Thoracic aorta (tissue), 2 donors: ENCODE measurements around the gene OR11H7. TPM values are rescaled to one million over a fixed set of nuclear protein-coding genes. Genes with fewer than 3 reads are reported as not detected.
A peak's percentile ranks its signal among the peaks of the same experiment; 100 is the strongest.

Experiments used
- ATAC-seq: fragments of 150-250 bp; one replicate; pipeline ENCODE4 v1.8.0; 2017; ENCODE audit warnings: low read depth; ENCODE audit not compliant: insufficient number of reproducible peaks, low FRiP score
- DNase-seq: peaks from one replicate; pipeline ENCODE4 v3.0.0-alpha.2; 2020; ENCODE audit warnings: low spot score
- H3K27ac ChIP-seq, 2 donors: fragments of 200-600 bp; sonication (generic); 1 replicate in 1 of 2; 2 replicates in 1 of 2; pipeline ENCODE4 v1.5.1; 2016; ENCODE audit warnings: mild to moderate bottlenecking in 2 of 2, moderate library complexity in 2 of 2
- H3K27me3 ChIP-seq: fragments of 200-600 bp; sonication (generic); replicated peaks from 2 replicates; pipeline ENCODE4 v1.6.0; 2016; ENCODE audit warnings: mild to moderate bottlenecking; ENCODE audit not compliant: insufficient read depth
- H3K36me3 ChIP-seq: fragments of 200-600 bp; sonication (generic); one replicate; pipeline ENCODE4 v1.5.1; 2016
- H3K4me1 ChIP-seq, 2 donors: fragments of 200-600 bp; sonication (generic); 1 replicate in 1 of 2; 2 replicates in 1 of 2; pipeline versions ENCODE4 v1.5.1 to v1.6.0; 2016; ENCODE audit warnings: low read depth in 2 of 2, mild to moderate bottlenecking in 1 of 2; ENCODE audit not compliant: control insufficient read depth in 1 of 2
- H3K4me3 ChIP-seq: fragments of 200-600 bp; sonication (generic); 2 replicates; pipeline ENCODE4 v1.5.1; 2016; ENCODE audit warnings: mild to moderate bottlenecking
- H3K9me3 ChIP-seq: fragments of 200-600 bp; sonication (generic); 2 replicates; pipeline ENCODE4 v1.5.1; 2016
- total RNA-seq, 2 donors: library from RNA; depleted of rRNA; stranded (reverse); fragments of >200 nt; gene quantifications; one replicate each; pipeline versions ENCODE4 v1.1.0 to v1.2.3, GENCODE V29; 2016
- TF ChIP-seq, protein P1 (sequence below): fragments of 200-600 bp; sonication (generic); IDR thresholded peaks from one replicate; pipeline ENCODE4 v1.5.1; 2019; ENCODE audit warnings: antibody characterized with exemption

Gene OR11H7
- total RNA-seq, result not detected

DNA sequence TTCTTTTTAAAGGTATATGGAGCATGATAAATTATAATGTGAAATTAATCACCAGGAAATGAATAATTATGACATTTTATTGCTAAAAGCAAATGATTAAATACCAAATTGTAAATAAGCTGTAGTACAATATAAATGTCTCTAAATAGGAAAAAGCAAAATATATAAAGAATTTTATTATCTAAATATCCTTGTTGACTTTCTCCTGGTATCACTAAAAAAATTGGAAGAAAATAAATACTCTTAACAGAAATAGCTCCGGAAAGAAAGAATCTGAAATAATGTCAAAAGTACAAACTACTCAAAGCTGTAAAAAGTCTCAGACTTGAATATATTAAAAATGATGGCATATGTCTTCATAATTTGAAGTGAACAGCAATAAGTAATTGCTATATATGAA is at the start of gene OR11H7:
Gene OR11H7, plus strand, starts transcription at position 301 of the 400 bp plus-strand sequence.
- TF ChIP-seq, protein P1, sequence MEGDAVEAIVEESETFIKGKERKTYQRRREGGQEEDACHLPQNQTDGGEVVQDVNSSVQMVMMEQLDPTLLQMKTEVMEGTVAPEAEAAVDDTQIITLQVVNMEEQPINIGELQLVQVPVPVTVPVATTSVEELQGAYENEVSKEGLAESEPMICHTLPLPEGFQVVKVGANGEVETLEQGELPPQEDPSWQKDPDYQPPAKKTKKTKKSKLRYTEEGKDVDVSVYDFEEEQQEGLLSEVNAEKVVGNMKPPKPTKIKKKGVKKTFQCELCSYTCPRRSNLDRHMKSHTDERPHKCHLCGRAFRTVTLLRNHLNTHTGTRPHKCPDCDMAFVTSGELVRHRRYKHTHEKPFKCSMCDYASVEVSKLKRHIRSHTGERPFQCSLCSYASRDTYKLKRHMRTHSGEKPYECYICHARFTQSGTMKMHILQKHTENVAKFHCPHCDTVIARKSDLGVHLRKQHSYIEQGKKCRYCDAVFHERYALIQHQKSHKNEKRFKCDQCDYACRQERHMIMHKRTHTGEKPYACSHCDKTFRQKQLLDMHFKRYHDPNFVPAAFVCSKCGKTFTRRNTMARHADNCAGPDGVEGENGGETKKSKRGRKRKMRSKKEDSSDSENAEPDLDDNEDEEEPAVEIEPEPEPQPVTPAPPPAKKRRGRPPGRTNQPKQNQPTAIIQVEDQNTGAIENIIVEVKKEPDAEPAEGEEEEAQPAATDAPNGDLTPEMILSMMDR, result no peak
- ATAC-seq (no peak), DNase-seq (no peak)
- Histone ChIP-seq H3K27me3 (no peaks in the 10 kb centered on the region), H3K36me3 (no peaks in the 10 kb centered on the region), H3K4me1 (no peaks in the 10 kb centered on the region), H3K4me3 (no peak within 1 kb of the TSS), H3K27ac (no peak within 1 kb of the TSS), H3K9me3 (peaks cover 11% of the 10 kb centered on the region)

- DNase-seq (no peak), ATAC-seq (no peak)
- TF ChIP-seq, protein P1, result no peak
- H3K4me1 ChIP-seq, result no peaks in the 10 kb centered on the region
- H3K9me3 ChIP-seq, result no peaks in the 10 kb centered on the region
- H3K27me3 ChIP-seq, result no peaks in the 10 kb centered on the region
- H3K4me3 ChIP-seq, result no peak overlapping the region
- no peaks in the 10 kb centered on the region for H3K36me3 ChIP-seq
- peak overlapping the region in 1 of 2 donors; percentile 17 for H3K27ac ChIP-seq
Measured at GRCh38 chr14:20179218-20179617, 49.6 kb upstream of the OR11H7 start.

DNA sequence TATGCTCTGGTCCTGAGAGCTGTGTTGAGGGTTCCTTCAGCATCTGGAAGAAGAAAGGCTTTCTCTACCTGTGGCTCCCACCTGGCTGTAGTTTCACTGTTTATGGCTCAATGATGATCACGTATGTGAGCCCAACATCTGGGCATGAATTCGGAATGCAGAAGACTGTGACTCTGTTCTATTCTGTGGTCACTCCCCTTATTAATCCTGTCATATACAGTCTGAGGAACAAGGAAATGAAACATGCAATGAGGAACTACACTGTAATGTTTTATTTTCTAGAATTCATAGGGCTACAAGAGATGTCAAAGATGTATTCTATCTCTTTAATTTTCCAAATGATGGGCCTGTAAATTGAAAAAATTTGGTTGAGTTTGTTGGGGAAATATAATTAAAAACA is 48.9 kb upstream of the OR11H7 start:
- Histone ChIP-seq H3K36me3 (no peaks in the 10 kb centered on the region), H3K27me3 (no peaks in the 10 kb centered on the region), H3K4me1 (no peaks in the 10 kb centered on the region), H3K27ac (peak overlapping the region in 1 of 2 donors; percentile 17), H3K9me3 (no peaks in the 10 kb centered on the region), H3K4me3 (no peak overlapping the region)
- DNase-seq (no peak), ATAC-seq (no peak)
- TF ChIP-seq, protein P1, result no peak

DNA sequence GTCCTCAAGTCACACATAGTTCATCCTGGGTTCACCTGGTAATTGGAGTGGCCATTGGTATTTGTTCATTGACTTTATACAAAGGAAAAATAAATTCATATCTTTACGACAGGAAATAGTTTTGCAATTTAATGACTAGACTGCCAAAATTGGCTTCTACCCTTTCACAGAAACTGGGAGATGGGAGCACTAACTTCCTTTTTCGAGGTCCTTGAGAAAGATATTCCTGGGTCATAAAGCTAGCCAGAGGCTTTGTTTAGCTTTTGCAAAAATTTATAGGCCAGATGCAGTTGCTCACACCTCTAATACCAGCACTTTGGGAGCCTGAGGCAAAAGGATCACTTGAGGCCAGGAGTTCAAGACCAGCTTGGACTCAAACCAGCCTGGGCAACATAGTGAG is 48.3 kb upstream of the OR11H7 start:
- ATAC-seq (no peak), DNase-seq (no peak)
- no peaks in the 10 kb centered on the region for H3K4me1 ChIP-seq
- no peak overlapping the region for H3K4me3 ChIP-seq
- H3K36me3 ChIP-seq, result no peaks in the 10 kb centered on the region
- TF ChIP-seq, protein P1, result no peak
- H3K27me3 ChIP-seq, result no peaks in the 10 kb centered on the region
- no peaks in the 10 kb centered on the region for H3K9me3 ChIP-seq
- H3K27ac ChIP-seq, result no peak overlapping the region

DNA sequence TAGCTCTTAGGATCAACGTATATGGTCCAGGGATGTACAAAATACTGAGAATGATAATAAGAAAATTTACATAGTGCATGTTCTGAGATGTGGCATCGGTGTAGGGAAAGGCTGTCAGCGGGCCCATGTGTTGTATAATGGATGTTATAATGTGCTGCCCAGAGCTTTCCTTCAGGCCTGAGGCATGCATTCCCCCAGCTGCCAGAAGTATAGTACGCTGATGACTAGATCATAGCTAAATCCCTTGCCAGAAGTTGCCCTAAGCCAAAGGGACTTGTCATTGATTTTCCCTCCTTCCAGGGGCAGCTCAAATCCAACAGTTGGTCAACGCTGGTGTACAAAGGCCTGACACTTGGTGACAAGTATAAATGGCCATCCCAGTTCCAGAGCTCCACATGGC is 44.6 kb upstream of the OR11H7 start:
- ATAC-seq, result no peak
- no peak for DNase-seq
- no peaks in the 10 kb centered on the region for H3K4me1 ChIP-seq
- H3K27me3 ChIP-seq, result no peaks in the 10 kb centered on the region
- no peaks in the 10 kb centered on the region for H3K36me3 ChIP-seq
- H3K27ac ChIP-seq, result no peak overlapping the region
- H3K4me3 ChIP-seq, result no peak overlapping the region
- TF ChIP-seq, protein P1, result no peak
- H3K9me3 ChIP-seq, result no peaks in the 10 kb centered on the region
